Right lobe of liver (tissue), 6 donors: ENCODE data around the gene GZMB. TPM values are rescaled to one million over a fixed set of nuclear protein-coding genes. Genes with fewer than 3 reads are reported as not detected.

Experiments used
- ATAC-seq, 4 donors: fragments of 200-7000 bp; cut with Tn5 transposase; one replicate each; pipeline ENCODE4 v1.9.1; 2020; ENCODE audit warnings: mild to moderate bottlenecking in 4 of 4, moderate library complexity in 4 of 4
- DNase-seq, 3 donors: peaks; one replicate each; pipeline ENCODE4 v3.0.0-alpha.2; 2020
- H3K27ac ChIP-seq, 3 donors: fragments of 200-600 bp; one replicate each; pipeline ENCODE4 v1.8.0; 2022
- H3K27me3 ChIP-seq, 2 donors: fragments of 200-600 bp; one replicate each; pipeline ENCODE4 v1.8.0; 2022
- H3K36me3 ChIP-seq, 4 donors: fragments of 200-600 bp; sonication (generic) in 1 of 4; one replicate each; pipeline versions ENCODE4 v1.5.1 to v1.8.0; 2017 to 2022; ENCODE audit warnings: control low read depth in 1 of 4
- H3K4me1 ChIP-seq, 4 donors: fragments of 200-600 bp; sonication (generic) in 1 of 4; one replicate each; pipeline versions ENCODE4 v1.5.1 to v1.8.0; 2017 to 2022; ENCODE audit warnings: control low read depth in 1 of 4
- H3K4me3 ChIP-seq, 3 donors: fragments of 200-600 bp; one replicate each; pipeline ENCODE4 v1.8.0; 2022
- H3K9me3 ChIP-seq, 4 donors: fragments of 200-600 bp; sonication (generic) in 1 of 4; one replicate each; pipeline versions ENCODE4 v1.5.1 to v1.8.0; 2017 to 2022; ENCODE audit warnings: control low read depth in 1 of 4
- CTCF ChIP-seq, 4 donors: fragments of 200-600 bp in 3 of 4; fragments of 450-650 bp in 1 of 4; IDR thresholded peaks; one replicate each; pipeline versions ENCODE4 v1.5.1 to v1.8.0; 2016 to 2022; ENCODE audit warnings: antibody characterized with exemption in 4 of 4, mild to moderate bottlenecking in 2 of 4
- POLR2A ChIP-seq: fragments of 450-650 bp; IDR thresholded peaks from one replicate; pipeline ENCODE4 v1.6.1; 2017; ENCODE audit warnings: antibody characterized with exemption, mild to moderate bottlenecking
- WGBS: methylation state at CpG from one replicate; pipeline ENCODE4 v1.1.6; 2018; ENCODE audit warnings: low coverage, low lambda C conversion rate; ENCODE audit not compliant: insufficient coverage; ENCODE audit errors: missing lambda C conversion rate; 5-methylcytosine and 5-hydroxymethylcytosine counted together
- intact Hi-C, 2 donors: fragments of 100-400 bp; cut with DNase I; formaldehyde crosslinking; loops; one replicate each; pipeline versions ENCODE4 v1.11.2 to v1.14.1; 2022
- total RNA-seq, 6 experiments: library from RNA; depleted of rRNA in 2 of 6; stranded (reverse); fragments of >200 nt in 2 of 6; fragmentation: NEBNext Ultra II Directional in 3 of 6; extraction: Animal tissue kit (Norgen Biotek cat#: 25700) in 3 of 6; gene quantifications; one replicate each; pipeline versions ENCODE4 v1.1.0 to v1.2.4, GENCODE V29; 2016 to 2023
- donor health status: DM: no; HTN: yes; CAD: no.
- donor health status: DM: no; HTN: no; CAD: no.
- donor health status: DM: no; HTN: no; CAD: no.
- donor health status: DM: no; HTN: yes; CAD: no.
- donor health status: DM: no; HTN: yes; CAD: no.

Gene GZMB
- total RNA-seq, 6 experiments from 2014 or later, result 0.66 to 0.88 (median 0.78) TPM; not detected in 2

DNA sequence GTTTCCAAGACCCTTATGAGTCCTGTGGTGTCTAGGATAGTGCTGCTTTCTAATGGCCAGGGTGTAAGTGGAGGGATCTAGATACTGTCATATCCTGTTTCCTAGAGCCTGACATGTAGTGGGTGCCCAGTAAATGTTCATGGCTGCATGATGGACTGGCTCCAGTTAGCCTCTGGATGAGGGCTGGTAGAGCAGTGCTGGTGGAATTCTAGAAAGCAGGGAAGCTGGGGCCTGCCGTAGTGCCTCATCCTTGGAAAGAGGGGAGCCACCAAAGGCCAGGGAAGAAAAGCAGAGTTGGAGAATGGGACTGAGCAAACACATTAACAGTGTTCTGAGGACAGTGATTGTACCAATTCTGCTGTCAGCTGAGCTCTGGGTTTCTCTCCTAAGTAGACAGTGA, 637 bp downstream of the GZMB start:
- Histone ChIP-seq H3K9me3 (no peaks in the 10 kb centered on the region), H3K27ac (no peak overlapping the region)
- no peak for ATAC-seq

GRCh38 chr14:24632761-24633160, 1.2 kb downstream of the GZMB start:
- Histone ChIP-seq H3K4me1 (no peaks in the 10 kb centered on the region), H3K4me3 (no peak overlapping the region), H3K36me3 (no peaks in the 10 kb centered on the region), H3K27ac (no peak overlapping the region), H3K9me3 (no peaks in the 10 kb centered on the region), H3K27me3 (no peaks in the 10 kb centered on the region)
- TF ChIP-seq CTCF (IDR thresholded peaks at IDR 0.05) (no peak), POLR2A (no peak)
- WGBS, result 50% methylated on average over 2 of the region's 6 CpGs
- ATAC-seq (no peak), DNase-seq (no peak)
- intact Hi-C loops, result no loop called here

More for the DNA sequence above, 637 bp downstream of the GZMB start:
- WGBS, result 60% methylated on average over 1 of the region's 1 CpG
- H3K4me3 ChIP-seq, result no peak overlapping the region
- no peaks in the 10 kb centered on the region for H3K36me3 ChIP-seq
- DNase-seq, result no peak
- no peaks in the 10 kb centered on the region for H3K4me1 ChIP-seq
- intact Hi-C loops, result no loop called here
- H3K27me3 ChIP-seq, result no peaks in the 10 kb centered on the region
- no peak for TF ChIP-seq CTCF (IDR thresholded peaks at IDR 0.05)
- no peak for TF ChIP-seq POLR2A

DNA sequence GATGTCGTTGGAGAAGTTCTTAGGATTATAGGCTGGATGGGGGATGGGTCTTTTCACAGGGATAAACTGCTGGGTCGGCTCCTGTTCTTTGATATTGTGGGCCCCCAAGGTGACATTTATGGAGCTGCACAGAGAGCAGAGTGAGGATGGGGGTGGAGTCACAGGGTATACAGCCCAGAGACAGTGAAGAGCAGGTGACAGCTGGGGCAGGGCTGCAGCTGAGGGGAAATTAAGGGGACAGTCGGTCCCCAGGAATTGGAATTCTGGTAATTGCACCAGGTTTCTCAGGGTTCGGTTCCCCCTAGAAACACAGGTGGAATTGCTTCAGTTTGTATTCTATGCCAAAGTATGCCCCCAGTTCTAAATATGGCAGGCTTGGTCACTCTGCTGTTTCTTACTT, 1.7 kb downstream of the GZMB start:
- Histone ChIP-seq H3K36me3 (no peaks in the 10 kb centered on the region), H3K4me1 (no peaks in the 10 kb centered on the region), H3K27me3 (no peaks in the 10 kb centered on the region), H3K27ac (no peak overlapping the region), H3K4me3 (no peak overlapping the region), H3K9me3 (no peaks in the 10 kb centered on the region)
- DNase-seq, result no peak
- ATAC-seq, result no peak
- intact Hi-C loops, result no loop called here
- WGBS, result no CpG with 5 or more reads among the region's 4 CpGs
- TF ChIP-seq POLR2A, result no peak

GRCh38 chr14:24631749-24632335, 2.1 kb downstream of the GZMB start:
- 91% methylated on average over 10 of the region's 11 CpGs for WGBS
- ATAC-seq (no peak), DNase-seq (no peak)
- intact Hi-C loops, result no loop called here
- no peaks in the 10 kb centered on the region for H3K4me1 ChIP-seq
- H3K27ac ChIP-seq, result no peak overlapping the region
- H3K36me3 ChIP-seq, result no peaks in the 10 kb centered on the region
- no peak for TF ChIP-seq CTCF (IDR thresholded peaks at IDR 0.05)
- no peak for TF ChIP-seq POLR2A
- no peak overlapping the region for H3K4me3 ChIP-seq
- H3K9me3 ChIP-seq, result no peaks in the 10 kb centered on the region
- H3K27me3 ChIP-seq, result no peaks in the 10 kb centered on the region

DNA sequence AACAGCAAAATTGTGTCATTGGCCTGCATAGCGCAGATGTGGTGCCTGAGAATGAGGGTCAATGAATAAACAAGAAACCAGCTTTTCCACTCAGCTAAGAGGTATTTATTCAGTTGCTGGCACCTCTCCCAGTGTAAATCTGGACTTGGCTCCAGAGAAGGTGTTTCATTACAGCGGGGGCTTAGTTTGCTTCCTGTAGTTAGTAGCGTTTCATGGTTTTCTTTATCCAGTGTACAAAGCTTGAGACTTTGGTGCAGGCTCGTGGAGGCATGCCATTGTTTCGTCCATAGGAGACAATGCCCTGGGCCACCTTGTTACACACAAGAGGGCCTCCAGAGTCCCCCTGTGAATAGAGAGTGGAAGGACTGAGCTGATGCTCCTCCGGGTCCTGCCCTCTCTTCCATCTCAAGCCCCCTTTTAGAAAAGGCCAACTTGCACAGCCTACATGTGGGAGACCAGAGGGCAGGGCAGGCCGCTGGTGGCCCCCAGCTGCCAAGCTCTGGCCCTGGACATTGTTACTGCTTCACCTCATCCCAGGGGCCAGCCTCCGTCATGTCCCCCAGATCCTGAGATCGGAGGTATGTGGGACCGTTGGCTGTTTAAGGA, 3.0 kb downstream of the GZMB start:
- no peak overlapping the region for H3K4me3 ChIP-seq
- no peaks in the 10 kb centered on the region for H3K4me1 ChIP-seq
- no peaks in the 10 kb centered on the region for H3K27me3 ChIP-seq
- 52% methylated on average over 5 of the region's 10 CpGs for WGBS
- intact Hi-C loops, result no loop called here
- ATAC-seq, result peak in 2 of 4 donors; percentile 54 to 75
- no peaks in the 10 kb centered on the region for H3K36me3 ChIP-seq
- no peak for TF ChIP-seq POLR2A
- no peak for TF ChIP-seq CTCF (IDR thresholded peaks at IDR 0.05)
- no peaks in the 10 kb centered on the region for H3K9me3 ChIP-seq
- no peak overlapping the region for H3K27ac ChIP-seq
- no peak for DNase-seq
